ENCODE measurements around the gene PSMG1. TPM values are rescaled to one million over a fixed set of nuclear protein-coding genes. Genes with fewer than 3 reads are reported as not detected.
A peak's percentile ranks its signal among the peaks of the same experiment; 100 is the strongest.
"Not testable (repeated sequence)": the region's sequence is repeated elsewhere in the genome, so short reads cannot be mapped to it uniquely, and the experiment has no call there.

PSMG1 gene
- total RNA-seq, 1 donor from 2014 or later = 17.4 TPM

DNA sequence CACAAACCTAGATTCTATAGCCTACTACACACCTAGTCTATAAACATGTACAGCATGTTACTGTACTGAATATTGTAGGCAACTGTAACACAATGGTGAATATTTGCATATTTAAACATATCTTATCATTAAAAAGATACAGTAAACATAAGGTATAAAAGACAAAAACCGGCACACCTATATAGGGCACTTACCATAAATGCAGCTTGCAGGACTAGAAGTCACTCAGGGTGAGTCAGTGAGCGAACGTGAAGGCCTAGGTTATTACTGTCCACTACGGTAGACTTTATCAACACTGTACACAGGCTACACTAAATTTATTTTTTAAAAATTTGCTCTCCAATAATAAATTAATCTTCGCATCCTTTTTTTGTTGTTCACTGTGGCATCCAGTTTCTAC, 13.3 kb downstream of the PSMG1 start:
- intact Hi-C loops (cut with DNase I) = no loop called here
- DNase-seq = no peak
- ATAC-seq (ENCODE audit: poor library complexity) = no peak

GRCh38 chr21:39168800-39169199, 14.5 kb downstream of the PSMG1 start:
- DNase-seq = no peak
- intact Hi-C loops (cut with DNase I) = no loop called here

GRCh38 chr21:39164523-39164922, 18.7 kb downstream of the PSMG1 start:
- DNase-seq = no peak
- intact Hi-C loops (cut with DNase I) = no loop called here
- ATAC-seq (ENCODE audit: poor library complexity) = no peak

More at GRCh38 chr21:39168800-39169199, 14.5 kb downstream of the PSMG1 start:
- no peak for ATAC-seq (ENCODE audit: poor library complexity)

GRCh38 chr21:39161064-39161463, 22.2 kb downstream of the PSMG1 start:
- DNase-seq = no peak
- intact Hi-C loops (cut with DNase I) = no loop called here
- ATAC-seq (ENCODE audit: poor library complexity) = no peak

- DNase-seq = no peak
- intact Hi-C loops (cut with DNase I) = no loop called here
- ATAC-seq (ENCODE audit: poor library complexity) = no peak
Measured at GRCh38 chr21:39159342-39160063, 23.7 kb downstream of the PSMG1 start.

GRCh38 chr21:39157241-39157640, 26.0 kb downstream of the PSMG1 start:
- DNase-seq; ATAC-seq (ENCODE audit: poor library complexity); intact Hi-C loops (cut with DNase I): not testable (repeated sequence)

DNA sequence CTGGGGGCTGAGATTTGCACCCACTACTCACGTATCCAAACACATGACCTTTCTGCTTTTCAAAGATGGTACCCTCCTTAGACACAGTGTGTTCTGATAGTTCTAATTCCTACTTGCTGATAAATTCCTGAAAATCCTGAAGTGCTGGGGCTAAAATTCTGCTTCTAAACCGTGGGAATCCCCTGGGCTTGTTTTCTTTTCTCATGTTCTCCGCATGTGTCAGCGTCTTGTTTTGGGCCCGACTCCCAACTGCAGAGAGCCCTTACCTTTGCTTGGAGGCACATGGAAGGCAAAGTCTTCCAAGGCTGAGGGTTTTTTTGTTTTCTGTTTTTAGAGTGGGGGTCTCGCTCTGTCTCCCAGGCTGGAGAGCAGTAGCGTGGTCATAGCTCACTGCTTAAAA, 27.2 kb downstream of the PSMG1 start:
- intact Hi-C loops (cut with DNase I) = no loop called here
- no peak for DNase-seq
- ATAC-seq (ENCODE audit: poor library complexity) = no peak

DNA sequence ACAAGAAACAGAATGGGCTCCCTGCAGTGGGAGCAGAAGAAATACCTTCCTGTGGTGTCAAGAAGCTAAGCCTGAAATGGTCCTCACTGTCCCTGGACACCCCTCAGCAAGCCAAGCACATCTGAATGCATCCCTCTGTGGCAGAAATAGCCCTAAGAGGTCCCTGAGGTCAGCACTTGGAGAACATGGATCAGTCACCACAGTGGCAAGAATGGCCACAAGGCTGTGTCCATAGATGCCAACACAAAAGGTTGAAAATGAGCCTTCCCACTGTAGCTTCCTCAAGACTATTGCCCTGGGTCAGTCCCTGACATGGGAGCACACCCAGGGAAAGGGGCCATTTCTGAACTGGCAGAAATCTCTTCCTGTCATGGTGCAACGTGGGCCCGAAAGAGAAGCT, 27.7 kb downstream of the PSMG1 start:
- ATAC-seq (ENCODE audit: poor library complexity) (no peak), DNase-seq (no peak)
- intact Hi-C loops (cut with DNase I) = no loop called here

- no peak for ATAC-seq (ENCODE audit: poor library complexity)
- intact Hi-C loops (cut with DNase I) = no loop called here
- no peak for DNase-seq
Measured at GRCh38 chr21:39153842-39154241, 29.4 kb downstream of the PSMG1 start.

- intact Hi-C loops (cut with DNase I) = no loop called here
- ATAC-seq (ENCODE audit: poor library complexity) (peak; percentile 53), DNase-seq (no peak)
Measured at GRCh38 chr21:39153373-39153772, 29.9 kb downstream of the PSMG1 start.

- DNase-seq (no peak), ATAC-seq (ENCODE audit: poor library complexity) (no peak)
- intact Hi-C loops (cut with DNase I) = no loop called here
Measured at GRCh38 chr21:39152271-39152670, 31.0 kb downstream of the PSMG1 start.

GRCh38 chr21:39150877-39151276, 32.4 kb downstream of the PSMG1 start:
- ATAC-seq (ENCODE audit: poor library complexity) = no peak
- intact Hi-C loops (cut with DNase I) = no loop called here
- DNase-seq = no peak

DNA sequence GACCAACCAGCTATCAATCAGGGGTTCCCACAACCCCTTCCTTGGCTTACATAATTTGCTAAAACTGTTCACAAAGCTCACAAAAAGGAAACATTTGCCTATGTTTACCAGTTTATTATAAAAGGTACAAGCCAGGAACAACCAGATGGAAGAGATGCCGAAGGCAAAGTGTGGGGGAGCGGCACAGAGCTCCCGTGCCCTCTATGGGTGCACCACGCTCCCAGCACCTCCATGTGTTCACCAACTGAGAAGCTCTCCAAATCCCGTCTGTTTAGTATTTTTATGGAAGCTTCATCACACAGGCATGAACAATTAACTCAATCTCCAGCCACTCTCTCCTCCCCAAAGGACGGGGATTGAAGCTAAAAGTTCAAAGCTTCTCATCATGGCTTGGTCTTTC, 32.9 kb downstream of the PSMG1 start:
- DNase-seq = no peak
- intact Hi-C loops (cut with DNase I) = no loop called here
- no peak for ATAC-seq (ENCODE audit: poor library complexity)

- ATAC-seq (ENCODE audit: poor library complexity) = no peak
- intact Hi-C loops (cut with DNase I) = no loop called here
- DNase-seq = no peak
Measured at GRCh38 chr21:39149882-39150281, 33.4 kb downstream of the PSMG1 start.

DNA sequence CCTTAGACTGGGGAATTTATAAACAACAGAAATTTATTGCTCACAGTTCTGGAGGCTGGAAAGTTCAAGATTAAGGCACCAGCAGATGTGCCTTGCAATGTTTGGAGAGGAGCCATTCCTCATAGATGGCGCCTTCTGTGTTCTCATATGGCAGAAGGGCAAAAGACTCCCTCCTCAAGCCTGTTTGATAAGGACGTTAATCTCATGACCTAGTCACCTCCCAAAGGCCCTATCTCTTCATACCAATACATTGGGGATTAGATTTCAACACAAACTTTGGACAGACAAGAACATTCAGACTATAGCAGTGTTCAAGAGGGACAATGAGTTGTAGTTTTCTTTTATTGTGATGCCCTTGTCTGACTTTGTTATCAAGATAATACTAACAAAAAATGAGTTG, 34.3 kb downstream of the PSMG1 start:
- intact Hi-C loops (cut with DNase I) = no loop called here
- no peak for ATAC-seq (ENCODE audit: poor library complexity)

DNA sequence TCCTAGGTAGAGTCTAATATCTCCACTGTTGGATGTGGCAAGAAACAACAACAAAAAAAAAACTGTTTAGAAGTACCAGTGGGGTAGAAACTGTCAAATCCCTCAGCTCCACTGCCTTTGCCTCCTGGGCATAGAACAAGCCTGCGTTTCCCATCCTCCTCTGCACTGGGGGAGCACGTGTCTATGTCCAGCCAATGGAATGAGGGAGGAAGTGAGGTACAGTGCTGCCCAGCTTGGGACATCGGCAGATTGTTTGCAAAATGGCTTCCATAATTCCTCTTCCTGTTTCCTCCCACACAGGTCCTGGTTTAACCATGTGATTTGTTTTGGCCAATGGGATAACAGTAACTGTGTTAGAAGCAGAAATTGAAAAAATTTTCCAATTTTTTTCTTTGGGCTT, 39.1 kb downstream of the PSMG1 start:
- ATAC-seq (ENCODE audit: poor library complexity) = no peak
- intact Hi-C loops (cut with DNase I) = no loop called here
- no peak for DNase-seq

More for the DNA sequence above, 34.3 kb downstream of the PSMG1 start:
- DNase-seq = no peak

DNA sequence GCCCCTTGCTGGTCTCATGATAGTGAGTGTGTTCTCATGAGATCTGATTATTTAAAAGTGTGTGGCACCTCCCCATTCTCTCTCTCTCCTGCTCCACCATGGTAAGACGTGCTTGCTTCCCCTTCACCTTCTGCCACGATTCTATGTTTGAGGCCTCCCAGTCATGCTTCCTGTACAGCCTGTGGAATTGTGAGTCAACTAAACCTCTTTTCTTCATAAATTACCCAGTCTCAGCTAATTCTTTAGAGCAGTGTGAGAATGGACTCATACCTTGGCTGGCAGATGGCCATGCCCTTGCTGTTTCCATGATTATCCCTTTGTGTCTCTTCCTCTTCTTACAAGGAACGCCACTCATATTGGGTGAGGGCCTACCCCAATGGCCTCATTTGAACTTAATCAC, 40.3 kb downstream of the PSMG1 start:
- DNase-seq (no peak), ATAC-seq (ENCODE audit: poor library complexity) (no peak)
- intact Hi-C loops (cut with DNase I) = no loop called here

DNA sequence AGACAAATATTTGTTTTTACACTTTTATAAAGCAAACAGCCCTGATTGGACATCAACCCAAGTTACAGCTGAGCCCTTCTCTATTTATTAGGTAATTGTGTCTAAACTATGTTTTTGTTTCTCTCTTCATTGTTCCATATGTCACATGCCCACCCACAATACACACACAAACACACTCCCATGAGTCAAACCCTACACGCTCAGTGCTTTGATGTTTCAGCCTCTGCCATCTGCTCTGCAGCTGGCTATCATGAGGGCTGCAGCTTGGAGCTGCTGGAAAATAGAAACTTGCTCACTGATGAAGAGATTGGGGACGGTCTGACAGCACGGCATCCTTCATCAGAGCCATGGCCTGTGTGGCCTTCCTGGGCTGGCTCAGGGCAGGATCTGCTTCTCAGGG, 41.7 kb downstream of the PSMG1 start:
- intact Hi-C loops (cut with DNase I) = no loop called here
- no peak for DNase-seq
- ATAC-seq (ENCODE audit: poor library complexity) = no peak

- DNase-seq (no peak), ATAC-seq (ENCODE audit: poor library complexity) (peak; percentile 40)
- intact Hi-C loops (cut with DNase I) = loop anchor here (1.0 kb wide), 1 partner anchor 403 kb away; no protein-coding TSS in a partner anchor
Measured at GRCh38 chr21:39137248-39138178, 45.7 kb downstream of the PSMG1 start.

- DNase-seq (no peak), ATAC-seq (ENCODE audit: poor library complexity) (no peak)
- intact Hi-C loops (cut with DNase I) = no loop called here
Measured at GRCh38 chr21:39136711-39137110, 46.5 kb downstream of the PSMG1 start.
